Measurements from ENCODE around the gene IFFO2. TPM values are rescaled to one million over a fixed set of nuclear protein-coding genes. Genes with fewer than 3 reads are reported as not detected.

Gene IFFO2
- total and polyA plus RNA-seq, 2 of the 13 experiments (the other 11 are each of a cell fraction or from before 2014, with no cell fraction given) = 7.3 to 16.7 TPM

MicroRNA genes within 50 kb of the gene (microRNA counts, 767-probe panel; counts per million panel counts)
- microRNA hsa-miR-1290 = not detected

Small RNA genes within 50 kb of the gene (microRNA-seq; reads per million reads assigned to microRNA genes)
- gene MIR1290 (not detected), gene MIR4695 (1.9 reads per million, percentile 8 among the genes with 10 or more reads in this experiment)

Small RNA genes within 50 kb of the gene (small RNA-seq; reads per million reads assigned to genes)
- gene MIR1290 (ENCODE audit: insufficient read depth in 2 of 3, insufficient read length in 3 of 3, low read depth in 2 of 3, low replicate concordance in 1 of 3) = 0 reads per million in 3 experiments
- gene MIR4695 (ENCODE audit: insufficient read depth in 2 of 3, insufficient read length in 3 of 3, low read depth in 2 of 3, low replicate concordance in 1 of 3) = 0.10 to 2.9 (median 1.3) reads per million in 3 experiments

Other genes with a start within 250 kb of the IFFO2 start
- not detected in 2 replicates for gene TAS1R2, start 97.0 kb downstream of the IFFO2 start, total RNA-seq (2016; rRNA removed; fragmentation: Illumina TruSeq; extraction: Trizol)
- not detected in 2 replicates for gene TAS1R2, start 97.0 kb downstream of the IFFO2 start, polyA plus RNA-seq (2011; rRNA removed)
- gene ALDH4A1, start 54.1 kb downstream of the IFFO2 start, total RNA-seq (2016; rRNA removed; fragmentation: Illumina TruSeq; extraction: Trizol) = 58.5 and 76.4 TPM in 2 replicates
- 229 and 240 TPM in 2 replicates for gene ALDH4A1, start 54.1 kb downstream of the IFFO2 start, polyA plus RNA-seq (2011; rRNA removed)